ENCODE data around the gene CEACAM4. TPM values are rescaled to one million over a fixed set of nuclear protein-coding genes. Genes with fewer than 3 reads are reported as not detected.

CEACAM4 gene
- total and polyA plus RNA-seq, 2 experiments from 2014 or later: not detected

GRCh38 chr19:41626278-41626677 is 596 bp downstream of the CEACAM4 start:
- Histone ChIP-seq H3K4me3 (no peak overlapping the region), H3K9me2 (replicated peaks; ENCODE audit: insufficient read depth) (no peaks in the 10 kb centered on the region), H3K27ac (no peak overlapping the region), H3K4me2 (no peak overlapping the region), H3K27me3 (no peaks in the 10 kb centered on the region), H3K79me2 (no peaks in the 10 kb centered on the region), H2AFZ (no peak overlapping the region), H3K9me3 (ENCODE audit: low read depth) (no peaks in the 10 kb centered on the region), H3K36me3 (replicated peaks; ENCODE audit: insufficient read depth, low read depth) (no peaks in the 10 kb centered on the region), H4K20me1 (ENCODE audit: insufficient read depth, poor library complexity, severe bottlenecking) (no peaks in the 10 kb centered on the region), H3K4me1 (ENCODE audit: insufficient read depth) (no peaks in the 10 kb centered on the region)
- 45% methylated on average over 3 of the region's 3 CpGs for WGBS (ENCODE audit: low lambda C conversion rate, missing lambda C conversion rate)
- TF ChIP-seq EZH2 (IDR thresholded peaks at IDR 0.05; ENCODE audit: borderline replicate concordance): no peak
- no peak for TF ChIP-seq EZH2phosphoT487 (IDR thresholded peaks at IDR 0.05; ENCODE audit: low read depth, severe bottlenecking, unreplicated experiment)
- TF ChIP-seq CTCF (IDR thresholded peaks at IDR 0.05; ENCODE audit: poor library complexity): no peak
- DNase-seq (ENCODE audit: low spot score): no peak

GRCh38 chr19:41624937-41625336 is 1.9 kb downstream of the CEACAM4 start:
- Histone ChIP-seq H3K4me1 (ENCODE audit: insufficient read depth) (no peaks in the 10 kb centered on the region), H3K4me2 (no peak overlapping the region), H4K20me1 (ENCODE audit: insufficient read depth, poor library complexity, severe bottlenecking) (no peaks in the 10 kb centered on the region), H3K27me3 (no peaks in the 10 kb centered on the region), H3K36me3 (replicated peaks; ENCODE audit: insufficient read depth, low read depth) (no peaks in the 10 kb centered on the region), H2AFZ (no peak overlapping the region), H3K4me3 (no peak overlapping the region), H3K9me2 (replicated peaks; ENCODE audit: insufficient read depth) (no peaks in the 10 kb centered on the region), H3K9me3 (ENCODE audit: low read depth) (no peaks in the 10 kb centered on the region), H3K27ac (no peak overlapping the region), H3K79me2 (no peaks in the 10 kb centered on the region)
- TF ChIP-seq EZH2 (IDR thresholded peaks at IDR 0.05; ENCODE audit: borderline replicate concordance) (no peak), CTCF (IDR thresholded peaks at IDR 0.05; ENCODE audit: poor library complexity) (no peak), EZH2phosphoT487 (IDR thresholded peaks at IDR 0.05; ENCODE audit: low read depth, severe bottlenecking, unreplicated experiment) (no peak)
- WGBS (ENCODE audit: low lambda C conversion rate, missing lambda C conversion rate): 82% methylated on average over 3 of the region's 4 CpGs
- no peak for DNase-seq (ENCODE audit: low spot score)

GRCh38 chr19:41624515-41624914 is 2.4 kb downstream of the CEACAM4 start:
- 71% methylated on average over 7 of the region's 7 CpGs for WGBS (ENCODE audit: low lambda C conversion rate, missing lambda C conversion rate)
- no peaks in the 10 kb centered on the region for H4K20me1 ChIP-seq (ENCODE audit: insufficient read depth, poor library complexity, severe bottlenecking)

More at GRCh38 chr19:41624515-41624914, 2.4 kb downstream of the CEACAM4 start:
- Histone ChIP-seq H3K36me3 (replicated peaks; ENCODE audit: insufficient read depth, low read depth) (no peaks in the 10 kb centered on the region), H3K4me1 (ENCODE audit: insufficient read depth) (no peaks in the 10 kb centered on the region), H3K4me2 (no peak overlapping the region), H3K9me3 (ENCODE audit: low read depth) (no peaks in the 10 kb centered on the region), H3K4me3 (no peak overlapping the region), H3K9me2 (replicated peaks; ENCODE audit: insufficient read depth) (no peaks in the 10 kb centered on the region), H3K27me3 (no peaks in the 10 kb centered on the region), H2AFZ (no peak overlapping the region), H3K79me2 (no peaks in the 10 kb centered on the region), H3K27ac (no peak overlapping the region)
- DNase-seq (ENCODE audit: low spot score): no peak
- TF ChIP-seq CTCF (IDR thresholded peaks at IDR 0.05; ENCODE audit: poor library complexity) (no peak), EZH2phosphoT487 (IDR thresholded peaks at IDR 0.05; ENCODE audit: low read depth, severe bottlenecking, unreplicated experiment) (no peak), EZH2 (IDR thresholded peaks at IDR 0.05; ENCODE audit: borderline replicate concordance) (no peak)

All from hepatocyte (in vitro differentiated cells).